SIG-M5 treated with dmso at 0.1 percent for 504 hours (cell line): ENCODE results near the gene LONP1.

Experiments
- DNase-seq: peaks from one replicate; lab custom pipeline; 2025; ENCODE audit not compliant: unreplicated experiment; lab: John Stamatoyannopoulos, UW

The LONP1 gene

DNA sequence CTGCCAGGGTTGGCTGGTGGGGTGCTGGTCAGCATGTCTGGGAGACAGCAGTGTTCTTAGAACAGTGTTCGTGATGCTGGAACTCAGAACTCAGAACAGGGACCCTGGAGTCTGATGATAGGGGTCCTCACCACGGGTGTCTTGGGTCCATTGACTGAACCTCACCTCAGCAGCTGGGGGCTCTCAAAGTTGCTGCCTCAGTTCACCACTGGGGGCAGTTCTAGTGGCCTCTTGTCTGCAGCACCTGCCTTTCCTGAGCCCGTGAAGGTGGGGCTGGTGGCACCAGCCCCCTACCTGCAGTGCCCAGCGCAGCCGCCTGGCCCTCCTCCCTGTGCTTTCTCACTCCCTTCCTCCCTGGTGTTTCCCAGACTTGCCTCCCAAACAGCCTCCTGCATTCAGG is 68.6 kb downstream of the LONP1 start:
- DNase-seq = no peak

DNA sequence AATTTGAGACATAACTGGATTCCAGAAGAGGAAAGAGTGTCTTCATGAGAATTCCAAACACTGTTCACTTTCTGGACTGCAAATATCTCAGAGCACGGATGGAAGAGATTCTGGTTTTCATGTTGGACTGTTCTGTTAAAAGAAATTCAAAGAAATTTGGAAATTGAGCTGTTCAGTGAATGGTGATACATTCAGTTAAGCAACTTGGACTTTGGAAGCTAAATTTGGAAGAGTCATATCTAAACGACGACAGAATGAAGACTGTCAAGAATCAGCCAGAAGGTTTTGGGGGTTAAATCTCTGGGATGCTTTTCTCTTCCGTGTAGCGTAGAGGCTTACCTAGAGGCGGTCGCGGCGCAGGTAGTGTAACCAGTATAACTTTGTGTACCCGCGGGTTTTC is 71.5 kb downstream of the LONP1 start:
- DNase-seq = no peak

DNA sequence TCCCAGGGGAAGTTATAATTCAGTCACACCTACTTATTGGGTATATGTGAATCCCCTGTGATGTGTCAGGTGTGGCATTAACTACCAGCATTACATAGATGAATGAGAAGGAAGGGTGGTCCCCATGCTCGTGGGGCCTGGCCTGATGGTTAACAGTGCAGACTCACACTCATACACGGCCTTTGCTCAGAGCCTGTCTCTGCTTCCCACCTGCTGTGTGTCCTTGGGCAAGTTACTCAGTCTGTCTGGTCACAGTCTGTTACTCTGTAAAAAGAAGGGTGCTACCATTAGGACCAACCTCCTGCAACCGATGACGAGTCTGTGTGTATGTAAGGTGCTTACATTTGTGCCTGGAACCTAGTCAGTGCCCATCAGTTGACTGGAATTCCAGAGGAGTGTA is 73.2 kb downstream of the LONP1 start:
- DNase-seq = no peak

DNA sequence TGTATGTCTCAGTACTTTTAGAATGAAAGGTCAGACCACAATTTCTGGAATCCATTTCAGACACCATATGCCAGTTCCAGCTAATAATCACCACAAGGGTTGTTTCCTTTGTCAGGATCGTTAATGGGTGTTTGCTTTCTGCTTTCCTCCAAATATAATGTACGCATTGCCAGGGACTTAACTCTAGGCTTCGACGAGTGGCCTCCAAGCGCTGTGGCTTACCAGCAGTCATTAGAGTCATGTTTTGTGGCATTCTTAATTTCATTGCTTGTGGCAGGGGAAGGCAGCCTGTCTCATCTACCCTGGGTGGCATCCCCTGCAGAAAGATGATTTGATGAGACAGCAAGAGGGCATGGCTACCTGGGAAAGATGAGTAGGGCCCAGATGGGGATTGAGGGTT is 74.5 kb downstream of the LONP1 start:
- no peak for DNase-seq

DNA sequence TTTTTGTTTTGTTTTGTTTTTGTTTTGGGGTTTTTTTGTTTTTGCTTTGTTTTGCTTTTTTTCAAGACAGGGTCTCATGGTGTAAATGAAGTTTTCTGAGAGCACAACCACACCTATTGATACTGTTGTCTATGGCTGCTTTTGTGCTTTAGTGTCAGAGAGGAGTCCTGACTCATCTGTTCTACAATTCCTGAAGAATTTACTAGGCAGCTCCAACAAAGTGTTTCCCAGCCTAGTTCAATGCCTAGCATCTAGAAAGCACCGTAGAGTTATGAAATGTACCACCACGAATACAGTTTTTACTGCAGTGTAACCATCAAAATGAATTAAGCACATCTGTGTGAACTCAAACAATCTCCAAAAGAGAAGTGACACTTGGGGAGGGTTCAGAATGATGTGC is 75.9 kb downstream of the LONP1 start:
- no peak for DNase-seq

DNA sequence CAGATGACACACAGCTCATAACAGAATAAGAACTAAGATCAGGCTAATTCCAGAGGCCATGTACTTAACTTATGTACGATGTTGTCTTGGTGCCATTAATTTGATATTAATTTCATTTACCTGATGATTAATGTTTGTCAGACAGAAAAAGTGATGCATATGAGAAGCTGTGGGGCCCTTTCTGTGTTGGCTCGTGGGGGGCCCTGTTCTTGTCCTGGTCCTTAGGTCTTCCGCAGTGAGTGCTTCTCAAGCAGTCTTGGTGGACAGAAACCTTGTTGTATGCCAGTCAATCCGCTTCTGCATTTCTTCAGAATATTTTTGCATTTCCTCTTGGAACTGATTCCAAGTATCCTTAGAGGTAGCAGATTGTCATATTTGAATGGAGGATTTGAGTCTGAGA is 76.9 kb downstream of the LONP1 start:
- no peak for DNase-seq

DNA sequence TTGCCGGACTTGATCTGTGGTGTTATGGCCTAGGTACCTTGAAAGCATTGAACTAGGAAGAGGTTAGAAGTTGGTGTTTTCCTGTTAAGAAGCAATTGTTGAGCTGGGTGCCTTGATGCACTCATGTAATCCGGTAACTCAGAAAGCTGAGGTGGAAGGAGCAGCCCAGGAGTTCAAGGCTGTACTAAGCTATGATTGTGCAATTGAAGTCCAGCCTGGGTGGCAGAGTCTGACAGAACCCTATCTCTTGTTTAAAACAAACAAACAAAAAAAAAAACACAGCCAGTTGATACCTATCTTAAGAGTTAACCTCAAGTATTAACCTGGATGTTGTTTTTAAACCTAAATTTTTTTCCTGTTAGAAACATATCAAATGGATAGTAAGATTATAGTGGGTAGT is 77.7 kb downstream of the LONP1 start:
- DNase-seq = no peak
